NCI-H1417 (cell line): ENCODE results near the gene BCL10.

ENCODE experiments used
- DNase-seq, 3 experiments: peaks; one replicate each; lab custom pipeline; 2025; lab: John Stamatoyannopoulos, UW

BCL10 gene

GRCh38 chr1:85297855-85298629 is 21.6 kb upstream of the BCL10 start:
- DNase-seq, result peak in 2 of 3 experiments; percentile 20 to 49

GRCh38 chr1:85297538-85297854 is 21.1 kb upstream of the BCL10 start:
- peak in 1 of 3 experiments; percentile 29 for DNase-seq

GRCh38 chr1:85296980-85297379 is 20.5 kb upstream of the BCL10 start:
- DNase-seq, result no peak

GRCh38 chr1:85295654-85296053 is 19.2 kb upstream of the BCL10 start:
- no peak for DNase-seq

GRCh38 chr1:85295006-85295431 is 18.6 kb upstream of the BCL10 start:
- DNase-seq, result no peak

GRCh38 chr1:85290826-85291225 is 14.4 kb upstream of the BCL10 start:
- no peak for DNase-seq

- no peak for DNase-seq
These were observed 13.5 kb upstream of the BCL10 start for GRCh38 chr1:85289848-85290335.

- DNase-seq, result no peak
These were observed 12.9 kb upstream of the BCL10 start for GRCh38 chr1:85289207-85289847.

- DNase-seq, result no peak
These were observed 7.8 kb upstream of the BCL10 start for GRCh38 chr1:85284202-85284601.

- DNase-seq, result peak in 2 of 3 experiments; percentile 6 to 13
These were observed 7.2 kb upstream of the BCL10 start for GRCh38 chr1:85283475-85284199.

- no peak for DNase-seq
These were observed 6.0 kb upstream of the BCL10 start for GRCh38 chr1:85282424-85282823.

GRCh38 chr1:85280636-85281035 is 4.2 kb upstream of the BCL10 start:
- DNase-seq, result no peak

GRCh38 chr1:85279458-85280080 is 3.1 kb upstream of the BCL10 start:
- peak in 1 of 3 experiments; percentile 50 for DNase-seq

GRCh38 chr1:85278853-85279314 is 2.5 kb upstream of the BCL10 start:
- no peak for DNase-seq

GRCh38 chr1:85277802-85278201 is 1.4 kb upstream of the BCL10 start:
- DNase-seq, result no peak

GRCh38 chr1:85276978-85277639 is 677 bp upstream of the BCL10 start:
- no peak for DNase-seq

GRCh38 chr1:85275701-85276214 is 674 bp downstream of the BCL10 start:
- peak in 2 of 3 experiments; percentile 40 to 61 for DNase-seq

GRCh38 chr1:85274969-85275453 is 1.4 kb downstream of the BCL10 start:
- peak in 2 of 3 experiments; percentile 4 to 32 for DNase-seq

GRCh38 chr1:85273397-85273796 is 3.0 kb downstream of the BCL10 start:
- DNase-seq, result no peak

GRCh38 chr1:85268801-85269585 is 7.4 kb downstream of the BCL10 start:
- DNase-seq, result no peak
